Daoy (cell line): ENCODE data around the gene SPDEF. TPM values are rescaled to one million over a fixed set of nuclear protein-coding genes. Genes with fewer than 3 reads are reported as not detected.

Source experiments
- DNase-seq: peaks from one replicate; pipeline ENCODE4 v3.0.0-alpha.2; 2015; ENCODE audit warnings: low read depth
- total RNA-seq: library from RNA; depleted of rRNA; stranded (reverse); fragments of >200 nt; shearing (Covaris generic); gene quantifications from 2 replicates; pipeline ENCODE4 v1.2.3, GENCODE V29; 2014

SPDEF gene
- total RNA-seq, 1 experiment from 2014 or later = not detected

DNA sequence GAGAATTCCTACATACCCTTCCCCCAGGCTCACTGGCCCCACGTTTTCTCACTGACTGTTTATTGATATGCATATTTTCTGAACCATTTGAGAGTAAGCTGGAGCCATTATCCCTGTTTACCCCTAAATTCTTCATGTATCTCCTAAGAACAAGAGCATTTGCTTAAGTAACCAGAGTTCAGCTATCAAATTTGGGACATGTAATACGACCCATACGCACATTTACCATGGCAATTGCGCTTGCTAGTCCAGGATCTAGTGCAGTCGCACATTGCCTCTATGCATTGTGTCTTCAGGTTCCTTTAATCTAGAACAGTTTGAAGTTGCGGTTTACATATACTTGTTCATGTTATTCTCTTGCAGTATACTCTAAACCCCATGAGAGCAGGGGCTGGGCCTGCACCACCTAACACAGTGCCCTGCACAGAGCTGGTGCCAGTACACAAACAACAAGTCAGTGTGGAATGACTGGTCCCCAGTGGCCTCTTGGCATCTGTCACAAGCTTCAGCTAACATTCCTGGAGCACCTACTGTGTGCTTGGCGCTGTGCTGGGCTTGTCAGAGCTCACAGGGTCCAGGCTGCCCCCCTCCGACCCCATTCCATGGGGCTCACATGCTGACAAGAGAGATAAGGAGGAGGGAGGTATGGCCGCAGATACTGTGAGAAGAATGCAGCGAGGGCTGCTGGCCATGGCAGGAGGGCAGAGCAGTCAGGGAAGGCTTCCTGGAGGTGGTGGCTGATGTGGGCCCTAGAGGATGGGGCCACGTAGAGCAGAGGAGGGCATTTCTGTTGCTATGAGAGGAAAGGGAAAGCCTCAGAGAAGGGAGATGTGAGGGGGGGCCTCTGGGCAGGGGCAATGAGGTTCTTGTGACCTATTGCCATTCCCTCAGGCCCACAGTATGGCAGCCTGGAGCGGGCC lies 28.1 kb downstream of the SPDEF start:
- DNase-seq = no peak

DNA sequence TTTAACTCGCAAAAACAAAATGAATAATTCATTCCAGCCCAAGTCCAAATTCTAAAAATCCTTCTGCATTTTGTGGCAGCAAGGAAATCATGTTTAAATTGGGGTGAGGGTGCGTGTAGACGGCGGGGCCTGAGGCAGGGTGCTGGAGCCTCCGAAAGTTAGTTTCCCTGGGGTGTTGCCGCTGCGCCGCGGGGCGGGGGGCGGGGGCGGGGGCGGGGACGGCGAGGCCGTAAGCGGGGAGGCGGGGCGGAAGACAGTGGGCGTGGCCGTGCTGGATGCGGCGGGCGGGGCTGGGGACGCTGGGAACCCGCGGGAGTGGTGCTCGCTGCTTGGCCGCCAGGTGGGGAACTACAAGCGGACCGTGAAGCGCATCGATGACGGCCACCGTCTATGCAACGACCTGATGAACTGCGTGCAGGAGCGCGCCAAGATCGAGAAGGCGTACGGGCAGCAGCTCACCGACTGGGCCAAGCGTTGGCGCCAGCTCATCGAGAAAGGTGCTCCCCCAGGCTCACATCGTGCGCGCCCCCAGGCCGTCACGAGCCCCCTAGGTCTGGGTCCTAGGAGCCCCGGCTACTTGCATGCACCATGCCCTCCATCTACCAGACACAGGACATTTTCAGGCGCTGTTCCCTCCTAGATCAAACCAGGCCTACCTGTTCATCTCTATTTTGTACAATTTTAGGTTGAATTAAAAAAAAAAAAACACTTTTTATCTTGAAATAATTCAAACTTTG lies 29.0 kb downstream of the SPDEF start:
- peak; percentile 95 for DNase-seq

DNA sequence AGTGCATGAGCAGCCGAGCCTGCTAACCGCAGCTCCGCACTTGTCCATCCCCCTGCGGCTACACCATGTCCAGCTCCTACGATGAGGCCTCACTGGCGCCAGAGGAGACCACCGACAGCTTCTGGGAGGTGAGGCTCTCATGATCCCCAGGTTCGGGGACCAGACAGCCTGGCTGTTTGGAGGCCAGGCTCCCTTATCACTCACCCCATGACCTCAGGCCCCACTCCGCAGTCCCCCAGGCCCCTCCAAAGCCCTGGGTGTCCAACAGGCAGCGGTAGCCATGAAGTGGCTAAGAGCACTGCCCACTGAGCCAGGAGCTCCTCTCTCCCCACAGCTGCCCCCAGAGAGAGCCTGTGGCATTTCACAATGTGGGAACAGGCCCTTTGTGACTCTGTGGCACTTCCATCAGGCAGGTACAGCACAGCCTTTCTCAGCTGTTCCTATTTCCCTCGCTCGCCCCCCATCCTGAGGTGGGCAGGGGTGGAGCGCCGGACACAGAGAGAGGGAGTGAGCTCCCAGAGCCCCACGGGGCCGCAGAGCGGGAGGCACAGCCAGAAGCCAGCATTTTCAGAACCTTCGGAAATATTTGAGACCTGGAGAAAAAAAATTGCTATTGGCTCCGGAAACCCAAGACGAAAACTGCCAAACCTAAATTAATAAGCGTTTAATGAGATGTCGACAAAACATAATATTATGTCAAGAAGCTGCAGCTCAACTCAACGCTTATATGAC lies 29.7 kb downstream of the SPDEF start:
- DNase-seq = no peak

DNA sequence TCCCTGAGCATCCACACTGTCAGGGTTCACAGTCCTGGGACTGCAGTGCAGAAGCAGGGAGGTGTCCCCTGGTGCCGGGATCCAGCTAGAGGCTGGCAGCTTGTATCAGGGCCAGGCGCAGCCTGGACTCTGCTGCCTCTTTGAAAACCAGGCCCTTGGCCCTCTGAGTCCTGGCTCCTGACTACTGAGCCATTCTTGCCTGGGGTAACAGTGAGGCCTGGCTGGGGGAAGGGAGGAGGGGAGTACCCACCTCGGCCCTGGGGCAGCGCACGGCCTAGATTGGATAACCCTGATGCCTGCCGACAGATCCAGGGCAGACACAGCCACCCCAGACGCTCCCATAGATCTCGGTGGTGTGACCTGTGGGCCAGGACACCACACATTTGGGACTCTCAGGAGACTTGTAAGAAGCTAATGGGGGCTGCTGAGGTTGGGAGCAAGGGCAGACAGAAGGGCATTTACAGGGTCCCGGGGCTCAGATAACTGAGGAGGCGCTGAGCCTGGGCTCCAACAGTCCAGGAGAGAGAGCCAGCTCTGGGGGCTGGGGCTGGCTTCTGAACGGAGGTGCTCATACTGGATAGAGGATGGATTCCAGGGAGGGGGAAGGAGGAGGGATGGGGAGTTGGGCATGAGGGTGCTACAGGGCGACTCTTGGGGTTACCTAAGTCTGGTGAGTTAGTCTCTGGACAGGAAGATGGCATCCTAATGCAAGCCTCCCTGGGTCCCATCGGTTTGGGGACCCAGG lies 30.5 kb downstream of the SPDEF start:
- no peak for DNase-seq

GRCh38 chr6:34524971-34525370 lies 31.2 kb downstream of the SPDEF start:
- no peak for DNase-seq

DNA sequence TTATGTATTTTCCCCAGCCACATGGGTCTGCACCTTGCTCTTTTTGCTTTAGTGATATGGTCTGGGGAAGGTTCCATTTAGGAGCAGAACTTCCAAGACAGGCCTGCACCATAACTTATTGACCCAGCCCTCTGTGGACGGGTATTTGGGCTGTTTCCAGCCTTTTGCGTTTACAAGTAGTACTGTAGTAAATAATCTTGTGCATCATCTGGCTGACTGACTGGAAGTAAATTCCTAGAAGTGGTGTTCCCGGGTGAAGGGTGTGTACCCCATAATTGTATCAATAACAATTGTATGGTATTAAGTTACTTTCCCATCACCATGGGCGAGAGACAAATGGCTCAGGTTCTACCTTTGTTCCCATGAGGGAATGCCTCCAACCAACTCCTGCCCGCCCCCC lies 31.6 kb downstream of the SPDEF start:
- no peak for DNase-seq

DNA sequence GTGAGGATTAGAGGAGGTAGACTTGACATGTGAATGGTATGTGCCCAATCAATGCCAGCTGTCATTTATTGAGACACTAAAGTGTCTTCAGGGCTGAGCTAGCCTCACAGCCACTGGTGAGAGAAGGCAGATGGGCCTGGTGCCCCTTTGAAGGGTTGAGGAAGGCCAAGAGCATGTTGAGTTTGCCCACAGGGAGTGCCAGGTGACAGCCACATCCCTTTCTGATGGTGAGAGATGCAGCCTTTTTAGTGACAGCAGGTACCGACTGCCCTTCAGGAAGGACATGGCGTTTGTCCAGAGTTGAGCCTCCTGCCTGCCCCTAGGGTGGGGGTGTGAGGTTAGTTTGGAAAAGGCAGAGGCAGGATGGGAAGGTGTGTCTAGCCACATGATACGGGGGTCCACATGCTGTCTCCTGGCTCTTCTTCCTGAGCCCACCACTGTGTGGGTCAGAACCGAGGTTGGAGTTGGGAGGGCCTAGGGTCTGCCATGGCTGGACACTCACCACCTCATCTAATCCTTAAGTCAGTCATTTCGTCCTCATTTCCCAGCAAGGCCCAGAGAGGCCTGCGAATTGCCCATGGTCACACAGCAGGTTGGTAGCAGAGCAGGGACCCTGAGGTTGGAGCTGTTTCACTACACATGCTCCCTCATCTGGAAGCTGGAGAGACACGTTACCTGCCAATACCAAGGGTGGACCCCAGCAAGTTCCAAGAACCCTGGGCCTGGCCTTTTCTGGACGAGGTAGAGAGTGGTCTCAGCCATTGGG lies 32.5 kb downstream of the SPDEF start:
- no peak for DNase-seq

GRCh38 chr6:34522761-34523160 lies 33.4 kb downstream of the SPDEF start:
- DNase-seq = no peak

DNA sequence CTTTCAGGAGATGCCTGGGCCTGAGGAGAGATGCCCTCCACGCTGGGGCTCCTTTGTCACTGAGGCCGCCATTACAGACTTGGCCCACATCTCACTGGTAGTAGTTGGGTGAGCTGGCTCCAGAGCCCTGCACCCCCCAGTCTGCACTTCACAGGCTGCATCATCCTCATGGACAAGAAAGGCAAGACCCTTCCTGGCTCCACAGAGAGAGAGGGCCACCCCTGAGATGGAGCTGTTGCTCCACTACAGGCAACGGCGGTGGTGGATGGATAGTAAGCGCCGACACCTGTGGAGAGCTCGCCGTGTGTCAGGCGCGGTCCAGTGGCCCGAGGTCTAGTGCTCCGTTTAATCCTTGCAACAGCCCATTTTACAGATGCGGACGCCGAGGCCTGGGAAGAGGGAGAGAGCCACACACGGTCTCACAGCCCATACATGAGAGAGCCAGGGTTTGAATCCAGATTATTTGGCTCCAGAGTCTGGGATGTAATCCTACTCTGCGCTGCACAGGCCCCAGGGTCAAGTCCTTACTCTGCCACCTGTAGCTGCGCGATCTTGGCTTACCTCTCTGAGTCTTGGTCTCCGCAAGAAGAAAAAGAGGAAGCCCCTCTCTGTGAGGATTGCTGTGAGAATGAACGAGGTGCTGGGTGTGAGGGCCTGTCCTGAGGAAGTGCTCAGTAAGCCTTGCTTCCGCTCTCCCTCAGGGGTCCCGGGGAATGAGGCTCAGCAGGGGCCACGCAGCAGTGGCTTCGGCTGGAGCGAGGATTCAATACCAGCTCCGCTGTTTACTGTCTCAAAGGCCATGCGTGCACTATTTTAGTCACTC lies 34.5 kb downstream of the SPDEF start:
- no peak for DNase-seq

GRCh38 chr6:34520645-34521462 lies 35.3 kb downstream of the SPDEF start:
- DNase-seq = no peak

GRCh38 chr6:34519971-34520644 lies 36.0 kb downstream of the SPDEF start:
- no peak for DNase-seq

DNA sequence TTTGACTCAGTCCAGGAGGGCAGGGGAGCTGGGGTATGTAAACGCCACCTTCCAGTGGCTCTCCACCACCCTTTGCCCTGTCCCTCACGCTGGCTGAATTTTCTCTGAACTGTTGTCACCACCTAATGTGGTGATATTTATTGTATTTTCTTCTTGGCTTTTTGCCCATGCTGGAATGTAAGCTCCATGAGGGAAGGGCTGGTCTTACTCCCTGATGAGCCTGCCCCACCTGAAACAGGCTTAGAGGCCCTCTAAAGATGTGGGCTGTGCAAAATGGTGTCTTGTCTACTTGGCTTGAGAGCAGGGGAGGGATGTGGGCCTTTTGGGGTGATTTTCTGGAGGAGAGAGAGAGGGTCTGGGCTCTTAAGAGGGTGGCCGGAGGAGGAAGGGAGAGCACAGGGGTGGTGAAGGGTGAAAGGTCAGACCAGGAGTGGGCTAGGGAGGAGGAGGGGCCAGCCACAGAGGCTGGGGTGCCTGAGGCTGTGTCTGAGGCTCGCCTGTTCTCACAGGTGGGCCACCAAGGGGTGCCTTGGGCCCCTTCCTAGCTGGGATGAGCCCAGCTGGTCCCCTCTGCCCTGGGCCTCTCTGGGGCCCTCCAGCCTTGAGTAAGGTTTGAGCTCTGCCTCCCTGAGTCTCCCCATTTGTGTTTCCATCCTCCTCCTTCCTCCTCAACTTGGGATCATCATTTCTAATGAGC lies 37.3 kb downstream of the SPDEF start:
- DNase-seq = no peak

- DNase-seq = no peak
Measured at GRCh38 chr6:34517966-34518365, 38.2 kb downstream of the SPDEF start.

DNA sequence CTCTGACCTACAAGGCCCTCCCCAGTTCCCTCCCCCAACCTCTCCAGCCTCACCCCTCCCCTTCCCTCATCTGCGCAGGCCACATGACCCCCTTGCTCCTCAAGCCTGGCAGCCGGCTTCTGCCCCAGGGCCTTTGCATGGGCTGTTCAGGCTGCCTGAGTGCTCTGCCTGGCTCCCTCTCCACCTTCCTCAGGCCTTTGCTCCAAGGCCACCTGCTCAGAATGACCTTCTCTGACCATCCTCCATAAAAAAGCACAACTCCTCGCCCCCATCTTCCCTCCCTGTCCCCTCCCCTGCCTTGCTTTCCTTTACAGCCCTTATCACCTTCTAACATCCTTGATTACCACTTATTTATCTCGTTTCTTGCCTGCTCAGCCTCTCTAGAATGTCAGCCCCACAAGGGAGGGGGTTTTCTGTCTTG lies 38.7 kb downstream of the SPDEF start:
- DNase-seq = no peak

GRCh38 chr6:34516391-34517324 lies 39.5 kb downstream of the SPDEF start:
- no peak for DNase-seq

- no peak for DNase-seq
Measured at GRCh38 chr6:34515473-34516387, 40.4 kb downstream of the SPDEF start.
